ENCODE data around the gene TBC1D3C.
"Not testable (repeated sequence)": the region's sequence is repeated elsewhere in the genome, so short reads cannot be mapped to it uniquely, and the experiment has no call there.

The TBC1D3C gene

GRCh38 chr17:38068534-38068933 lies at the start of gene TBC1D3C:
Gene TBC1D3C, minus strand, starts transcription at chr17:38068634. Its CDS starts 1,568 bp downstream, at chr17:38067066.
- not testable (repeated sequence) for DNase-seq (ENCODE audit: low read depth in 2 of 2)

GRCh38 chr17:38099262-38099661 lies 30.8 kb upstream of the TBC1D3C start:
- not testable (repeated sequence) for DNase-seq (ENCODE audit: low read depth in 2 of 2)

- DNase-seq (ENCODE audit: low read depth in 2 of 2), result not testable (repeated sequence)
Observed at GRCh38 chr17:38094059-38094694, 25.7 kb upstream of the TBC1D3C start.

GRCh38 chr17:38088120-38088519 lies 19.7 kb upstream of the TBC1D3C start:
- DNase-seq (ENCODE audit: low read depth in 2 of 2), result not testable (repeated sequence)

- DNase-seq (ENCODE audit: low read depth in 2 of 2), result not testable (repeated sequence)
Observed at GRCh38 chr17:38087344-38087743, 18.9 kb upstream of the TBC1D3C start.
